GM12873 (cell line): ENCODE measurements around the gene CCDC50.

ENCODE experiments used
- TF ChIP-seq, protein P1 (sequence below): IDR thresholded peaks from 2 replicates; pipeline ENCODE4 v1.5.1; 2012; ENCODE audit warnings: low read depth, mild to moderate bottlenecking, moderate library complexity, low read length, control low read depth; ENCODE audit not compliant: insufficient read depth; ENCODE audit errors: missing control alignments

Gene CCDC50

GRCh38 chr3:191425322-191425734 lies 96.1 kb downstream of the CCDC50 start:
- TF ChIP-seq, protein P1, sequence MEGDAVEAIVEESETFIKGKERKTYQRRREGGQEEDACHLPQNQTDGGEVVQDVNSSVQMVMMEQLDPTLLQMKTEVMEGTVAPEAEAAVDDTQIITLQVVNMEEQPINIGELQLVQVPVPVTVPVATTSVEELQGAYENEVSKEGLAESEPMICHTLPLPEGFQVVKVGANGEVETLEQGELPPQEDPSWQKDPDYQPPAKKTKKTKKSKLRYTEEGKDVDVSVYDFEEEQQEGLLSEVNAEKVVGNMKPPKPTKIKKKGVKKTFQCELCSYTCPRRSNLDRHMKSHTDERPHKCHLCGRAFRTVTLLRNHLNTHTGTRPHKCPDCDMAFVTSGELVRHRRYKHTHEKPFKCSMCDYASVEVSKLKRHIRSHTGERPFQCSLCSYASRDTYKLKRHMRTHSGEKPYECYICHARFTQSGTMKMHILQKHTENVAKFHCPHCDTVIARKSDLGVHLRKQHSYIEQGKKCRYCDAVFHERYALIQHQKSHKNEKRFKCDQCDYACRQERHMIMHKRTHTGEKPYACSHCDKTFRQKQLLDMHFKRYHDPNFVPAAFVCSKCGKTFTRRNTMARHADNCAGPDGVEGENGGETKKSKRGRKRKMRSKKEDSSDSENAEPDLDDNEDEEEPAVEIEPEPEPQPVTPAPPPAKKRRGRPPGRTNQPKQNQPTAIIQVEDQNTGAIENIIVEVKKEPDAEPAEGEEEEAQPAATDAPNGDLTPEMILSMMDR, result no peak

DNA sequence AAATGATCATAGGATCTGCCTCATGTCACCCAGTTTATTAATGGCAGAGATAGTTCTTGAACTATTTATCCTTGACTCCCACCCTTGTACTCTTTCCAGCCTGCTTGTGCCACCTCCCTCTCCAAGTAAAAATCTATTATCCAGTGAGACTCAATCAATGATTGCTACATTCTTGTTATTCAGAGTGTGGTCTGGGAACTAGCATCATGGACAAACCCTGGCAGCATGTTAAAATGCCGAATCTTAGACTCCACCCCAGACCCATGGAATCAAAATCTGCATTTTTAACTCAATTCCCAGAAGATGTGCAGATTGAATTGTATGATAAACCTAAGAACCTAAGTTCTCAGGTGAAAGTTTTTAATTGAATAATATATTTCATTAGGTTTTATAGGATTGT lies 97.1 kb downstream of the CCDC50 start:
- TF ChIP-seq, protein P1, result no peak

- TF ChIP-seq, protein P1, result no peak
Observed at GRCh38 chr3:191428177-191428576, 99.0 kb downstream of the CCDC50 start.

- TF ChIP-seq, protein P1, result no peak
Observed at GRCh38 chr3:191430103-191430502, 100.9 kb downstream of the CCDC50 start.

DNA sequence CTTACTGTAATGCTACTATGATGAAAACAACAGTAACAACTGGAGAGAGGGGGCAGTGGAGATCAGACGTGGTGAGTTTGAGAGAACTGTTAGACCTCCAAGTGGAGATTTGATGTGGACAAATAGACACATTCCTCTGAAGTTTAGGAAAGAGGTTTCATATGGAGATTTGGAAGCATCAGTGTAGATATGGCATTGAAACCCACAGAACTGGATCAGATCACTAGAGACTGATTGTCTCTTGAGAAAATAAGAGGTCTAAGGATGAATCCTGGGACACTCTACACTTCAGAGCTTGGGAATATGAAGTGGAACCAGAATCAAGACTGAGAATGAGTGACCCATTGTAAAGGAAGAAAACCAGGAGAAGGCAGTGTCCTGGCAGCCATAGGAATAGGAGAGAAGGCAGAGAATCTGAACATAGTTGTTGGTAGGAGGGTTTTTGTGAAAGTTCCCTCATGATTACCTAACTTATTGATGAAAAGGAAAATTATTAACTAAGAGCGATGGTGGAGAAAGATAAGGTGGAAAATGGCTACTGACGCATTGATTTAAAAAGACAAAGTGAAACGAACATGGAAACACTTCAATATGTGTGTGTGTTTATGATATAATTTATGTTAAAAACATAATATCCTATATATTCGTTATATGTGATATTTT lies 102.1 kb downstream of the CCDC50 start:
- TF ChIP-seq, protein P1, result no peak

DNA sequence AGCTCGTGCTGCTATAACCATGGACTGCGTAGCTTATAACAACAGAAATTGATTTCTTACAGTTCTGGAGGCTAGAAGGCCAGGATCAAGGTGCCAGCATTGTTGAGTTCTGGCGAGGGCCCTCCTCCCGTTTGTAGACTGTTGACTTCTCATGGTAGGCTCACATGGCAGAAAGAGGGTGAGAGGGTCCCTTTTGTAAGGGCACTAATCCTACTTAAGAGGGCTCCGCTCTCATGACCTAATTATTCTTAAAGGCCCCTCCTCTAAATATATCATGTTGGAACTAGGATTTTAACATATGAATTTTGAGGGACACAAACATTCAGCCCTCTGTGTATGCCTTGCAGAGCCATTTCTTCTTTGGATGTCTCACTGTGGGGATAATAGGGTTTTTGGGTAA lies 103.0 kb downstream of the CCDC50 start:
- TF ChIP-seq, protein P1, result no peak

- TF ChIP-seq, protein P1, result no peak
Observed at GRCh38 chr3:191434024-191434423, 104.8 kb downstream of the CCDC50 start.
